Endothelial cell of umbilical vein (primary cell): Measurements from ENCODE around the gene OTUD7B. TPM values are rescaled to one million over a fixed set of nuclear protein-coding genes. Genes with fewer than 3 reads are reported as not detected.

Source experiments
- BruUV-seq: library from RNA; stranded (reverse); fragments of 400-500 nt; replicated peaks from 2 replicates; lab custom pipeline; 2021; lab: Mats Ljungman, UMichigan
- CTCF ChIA-PET: fragments of 300-600, 350-600 bp; sonication (Branson Sonifier 250); formaldehyde crosslinking; loops from one replicate; lab custom pipeline; 2021; ENCODE audit warnings: antibody characterized with exemption, inconsistent platforms; lab: Charles Lee
- POLR2A ChIA-PET: fragments of 300-600, 350-600 bp; sonication (Branson Sonifier 250); formaldehyde crosslinking; loops from one replicate; lab custom pipeline; 2021; ENCODE audit warnings: antibody characterized with exemption, inconsistent platforms; lab: Charles Lee
- DNase-seq: peaks from one replicate; pipeline ENCODE4 v3.0.0-alpha.2; 2011; ENCODE audit warnings: low read depth, low spot score
- FAIRE-seq: peaks from 2 replicates; lab custom pipeline; 2011; peaks lifted over from hg19 to GRCh38; lab: Jason Lieb, UNC
- H2AFZ ChIP-seq: 2 replicates; pipeline ENCODE4 v1.6.0; 2012; ENCODE audit warnings: low read depth, low read length, control low read depth, inconsistent platforms
- H3K27ac ChIP-seq: 2 replicates; pipeline ENCODE4 v1.5.1; 2011; ENCODE audit warnings: low read depth, mild to moderate bottlenecking, control low read depth, low read length, moderate library complexity; ENCODE audit not compliant: insufficient read depth
- H3K27me3 ChIP-seq, 2 experiments: 2 replicates each; pipeline versions ENCODE4 v1.6.0 to v1.6.1; 2011; ENCODE audit warnings: low read length in 2 of 2, mixed read lengths in 1 of 2; ENCODE audit not compliant: control insufficient read depth in 2 of 2, insufficient read depth in 2 of 2
- H3K36me3 ChIP-seq, 2 experiments: 2 replicates in 1 of 2; 3 replicates in 1 of 2; pipeline ENCODE4 v1.5.1; 2011; ENCODE audit warnings: low read length in 2 of 2, mild to moderate bottlenecking in 1 of 2, moderate library complexity in 1 of 2; ENCODE audit not compliant: control insufficient read depth in 2 of 2, insufficient read depth in 2 of 2; ENCODE audit errors: extremely low read depth in 1 of 2
- H3K4me1 ChIP-seq: 3 replicates; pipeline ENCODE4 v1.5.1; 2011; ENCODE audit warnings: mild to moderate bottlenecking, low read length; ENCODE audit not compliant: control insufficient read depth, insufficient read depth; ENCODE audit errors: extremely low read depth
- H3K4me2 ChIP-seq: 2 replicates; pipeline ENCODE4 v1.6.1; 2011; ENCODE audit warnings: low read length, control low read depth, mixed read lengths; ENCODE audit not compliant: insufficient read depth
- H3K4me3 ChIP-seq, 3 experiments: fragments of 200-600 bp in 1 of 3; sonication (generic), shearing (Covaris generic) in 1 of 3; replicated peaks in 1 of 3; 2 replicates each; pipeline ENCODE4 v1.5.1; 2011 to 2016; ENCODE audit warnings: control low read depth in 3 of 3, low read length in 3 of 3, mild to moderate bottlenecking in 2 of 3, inconsistent platforms in 1 of 3, low read depth in 1 of 3, moderate library complexity in 1 of 3; ENCODE audit not compliant: insufficient read depth in 1 of 3
- H3K79me2 ChIP-seq: 2 replicates; pipeline ENCODE4 v1.6.0; 2012; ENCODE audit warnings: low read length, inconsistent platforms; ENCODE audit not compliant: control insufficient read depth, insufficient read depth
- H3K9ac ChIP-seq: replicated peaks from 2 replicates; pipeline ENCODE3; 2011; ENCODE audit warnings: low read length, control low read depth; ENCODE audit not compliant: insufficient read depth; ENCODE audit errors: extremely low read depth
- H3K9me1 ChIP-seq: replicated peaks from 3 replicates; pipeline ENCODE4 v1.6.0; 2011; ENCODE audit warnings: mild to moderate bottlenecking, low read length; ENCODE audit not compliant: control insufficient read depth, insufficient read depth; ENCODE audit errors: extremely low read depth
- H3K9me3 ChIP-seq: replicated peaks from 2 replicates; pipeline ENCODE4 v1.5.1; 2012; ENCODE audit warnings: low read length, inconsistent platforms; ENCODE audit not compliant: control insufficient read depth, insufficient read depth
- H4K20me1 ChIP-seq: replicated peaks from 2 replicates; pipeline ENCODE3; 2011; ENCODE audit warnings: mild to moderate bottlenecking, low read length; ENCODE audit not compliant: control insufficient read depth, insufficient read depth; ENCODE audit errors: extremely low read depth
- EZH2 ChIP-seq: IDR thresholded peaks from 2 replicates; pipeline ENCODE4 v1.6.1; 2012; ENCODE audit warnings: borderline replicate concordance, low read depth, mild to moderate bottlenecking, moderate library complexity, low read length, inconsistent platforms; ENCODE audit not compliant: severe bottlenecking
- FOS ChIP-seq: IDR thresholded peaks from 2 replicates; pipeline ENCODE4 v1.6.1; 2011; ENCODE audit warnings: mild to moderate bottlenecking, low read length, moderate library complexity, borderline replicate concordance; ENCODE audit not compliant: insufficient read depth
- GATA2 ChIP-seq: IDR thresholded peaks from 2 replicates; pipeline ENCODE4 v1.7.0; 2011; ENCODE audit warnings: low read depth, mild to moderate bottlenecking, moderate library complexity, mixed read lengths, low read length; ENCODE audit not compliant: insufficient read length, insufficient read depth
- JUN ChIP-seq: IDR thresholded peaks from 2 replicates; pipeline ENCODE4 v1.6.1; 2011; ENCODE audit warnings: borderline replicate concordance, low read depth; ENCODE audit not compliant: insufficient read length, insufficient read depth
- MAX ChIP-seq: IDR thresholded peaks from 2 replicates; pipeline ENCODE4 v1.6.1; 2011; ENCODE audit not compliant: insufficient read depth, insufficient read length
- MYC ChIP-seq: IDR thresholded peaks from one replicate; pipeline ENCODE4 v1.6.1; 2011; ENCODE audit warnings: mild to moderate bottlenecking, low read depth, low read length
- POLR2A ChIP-seq: IDR thresholded peaks from 2 replicates; pipeline ENCODE4 v1.6.1; 2012; ENCODE audit warnings: low read depth, mild to moderate bottlenecking, control low read depth, low read length
- POLR2AphosphoS5 ChIP-seq: IDR thresholded peaks from 2 replicates; pipeline ENCODE4 v1.6.1; 2012; ENCODE audit warnings: low read depth, mild to moderate bottlenecking, control low read depth, low read length, moderate library complexity; ENCODE audit not compliant: insufficient read depth
- dilution Hi-C: fragments of 300-500 bp; cut with MboI; formaldehyde crosslinking; loops from one replicate; pipeline ENCODE4 v1.15.0; 2019; ENCODE audit warnings: low sequenced_read_pairs; ENCODE audit not compliant: extremely low pct_ligation_motif_present
- intact Hi-C: fragments of 100-400 bp; cut with micrococcal nuclease; formaldehyde crosslinking; loops from one replicate; pipeline ENCODE4 v1.10.0; 2022
- polyA plus RNA-seq, 4 experiments: library from polyadenylated mRNA; depleted of rRNA in 3 of 4; stranded (reverse) in 3 of 4; unstranded in 1 of 4; fragments of >200 nt; gene quantifications; 2 replicates each; pipeline versions ENCODE4 v1.2.1 to v1.2.3, GENCODE V29; 2011 to 2012; ENCODE audit warnings: missing spikeins in 1 of 4
- total RNA-seq: library from RNA; stranded (reverse); gene quantifications from 2 replicates; pipeline ENCODE4 v1.2.3, GENCODE V29; 2021
- TF ChIP-seq, protein P1 (sequence below), 2 donors: IDR thresholded peaks; 1 replicate in 1 of 2; 2 replicates in 1 of 2; pipeline ENCODE4 v1.5.1; 2011; ENCODE audit warnings: low read length in 2 of 2, mild to moderate bottlenecking in 2 of 2, moderate library complexity in 2 of 2, control low read depth in 1 of 2, inconsistent platforms in 1 of 2, low read depth in 1 of 2; ENCODE audit not compliant: insufficient read depth in 1 of 2; ENCODE audit errors: extremely low read depth in 1 of 2

Gene OTUD7B
- total and polyA plus RNA-seq, 2 donors (not counting 3 experiments of a cell fraction or from before 2014, with no cell fraction given) = 4.3 to 22.8 TPM

DNA sequence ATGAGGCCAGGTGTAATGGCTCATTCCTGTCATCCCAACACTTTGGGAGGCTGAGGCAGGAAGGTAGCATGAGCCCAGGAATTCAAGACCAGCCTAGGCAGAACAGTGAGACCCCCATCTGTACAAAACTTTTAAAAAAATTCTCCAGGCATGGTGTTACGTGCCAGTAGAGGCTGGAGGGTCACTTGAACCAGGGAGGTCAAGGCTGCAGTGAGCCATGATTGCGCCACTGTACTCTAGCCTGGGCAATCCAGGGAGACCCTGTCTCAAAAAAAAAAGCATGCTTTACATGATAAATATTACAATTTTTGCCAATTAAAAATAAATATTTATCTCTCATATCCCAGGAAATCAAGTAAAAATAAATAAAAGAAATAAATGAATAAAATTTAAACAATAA lies 39.4 kb upstream of the OTUD7B start:
- ChIA-PET CTCF (interaction anchor here (0.5 to 3.7 kb wide), 32 partner anchors 8 to 162 kb away, joined by 3 to 77 read pairs (median 5); partner anchors contain the start of gene OTUD7B), POLR2A (no interaction called here)
- Histone ChIP-seq H3K27me3 (no peaks in the 10 kb centered on the region), H2AFZ (no peak overlapping the region), H3K27ac (no peak overlapping the region), H3K9me3 (no peaks in the 10 kb centered on the region), H3K79me2 (no peaks in the 10 kb centered on the region), H3K9ac (no peak overlapping the region), H4K20me1 (no peaks in the 10 kb centered on the region), H3K4me3 (no peak overlapping the region), H3K9me1 (no peaks in the 10 kb centered on the region), H3K36me3 (no peaks in the 10 kb centered on the region), H3K4me1 (no peaks in the 10 kb centered on the region), H3K4me2 (no peak overlapping the region)
- DNase-seq (no peak), FAIRE-seq (no peak)
- intact Hi-C loops = loop anchor here (1.0 kb wide), 2 partner anchors 88 to 162 kb away; no protein-coding TSS in a partner anchor
- TF ChIP-seq MAX (no peak), JUN (no peak), POLR2A (no peak), EZH2 (no peak), GATA2 (no peak), MYC (no peak), POLR2AphosphoS5 (no peak), FOS (no peak)
- TF ChIP-seq, protein P1, sequence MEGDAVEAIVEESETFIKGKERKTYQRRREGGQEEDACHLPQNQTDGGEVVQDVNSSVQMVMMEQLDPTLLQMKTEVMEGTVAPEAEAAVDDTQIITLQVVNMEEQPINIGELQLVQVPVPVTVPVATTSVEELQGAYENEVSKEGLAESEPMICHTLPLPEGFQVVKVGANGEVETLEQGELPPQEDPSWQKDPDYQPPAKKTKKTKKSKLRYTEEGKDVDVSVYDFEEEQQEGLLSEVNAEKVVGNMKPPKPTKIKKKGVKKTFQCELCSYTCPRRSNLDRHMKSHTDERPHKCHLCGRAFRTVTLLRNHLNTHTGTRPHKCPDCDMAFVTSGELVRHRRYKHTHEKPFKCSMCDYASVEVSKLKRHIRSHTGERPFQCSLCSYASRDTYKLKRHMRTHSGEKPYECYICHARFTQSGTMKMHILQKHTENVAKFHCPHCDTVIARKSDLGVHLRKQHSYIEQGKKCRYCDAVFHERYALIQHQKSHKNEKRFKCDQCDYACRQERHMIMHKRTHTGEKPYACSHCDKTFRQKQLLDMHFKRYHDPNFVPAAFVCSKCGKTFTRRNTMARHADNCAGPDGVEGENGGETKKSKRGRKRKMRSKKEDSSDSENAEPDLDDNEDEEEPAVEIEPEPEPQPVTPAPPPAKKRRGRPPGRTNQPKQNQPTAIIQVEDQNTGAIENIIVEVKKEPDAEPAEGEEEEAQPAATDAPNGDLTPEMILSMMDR (IDR thresholded peaks at IDR 0.05; ENCODE audit: extremely low read depth in 1 of 2, insufficient read depth in 1 of 2, low read depth in 1 of 2, low read length in 2 of 2) = no peak
- dilution Hi-C loops = loop anchor here (25.0 kb wide), 1 partner anchor 163 kb away; the partner anchor contains the start of gene BOLA1
- BruUV-seq = no TSS peak
